Astrocyte (in vitro differentiated cells and primary cell): ENCODE results near the gene NPAS3. TPM values are rescaled to one million over a fixed set of nuclear protein-coding genes. Genes with fewer than 3 reads are reported as not detected.

Experiments used
- DNase-seq: peaks from one replicate; pipeline ENCODE4 v3.0.0-alpha.2; 2010; ENCODE audit warnings: low read depth
- FAIRE-seq: peaks from 2 replicates; lab custom pipeline; 2011; peaks lifted over from hg19 to GRCh38; lab: Jason Lieb, UNC
- H2AFZ ChIP-seq: 2 replicates; pipeline ENCODE4 v1.6.0; 2012; ENCODE audit warnings: low read depth, low read length, inconsistent platforms
- H3K27ac ChIP-seq: 2 replicates; pipeline ENCODE4 v1.5.1; 2011; ENCODE audit warnings: low read depth, low read length, inconsistent platforms
- H3K27me3 ChIP-seq: 2 replicates; pipeline ENCODE4 v1.6.0; 2011; ENCODE audit warnings: low read length, inconsistent platforms; ENCODE audit not compliant: insufficient read depth
- H3K36me3 ChIP-seq: 2 replicates; pipeline ENCODE4 v1.5.1; 2011; ENCODE audit warnings: low read length, inconsistent platforms; ENCODE audit not compliant: insufficient read depth
- H3K4me1 ChIP-seq: 2 replicates; pipeline ENCODE4 v1.5.1; 2011; ENCODE audit warnings: low read length, inconsistent platforms; ENCODE audit not compliant: insufficient read depth
- H3K4me2 ChIP-seq: 2 replicates; pipeline ENCODE4 v1.6.0; 2012; ENCODE audit warnings: low read length, inconsistent platforms
- H3K4me3 ChIP-seq: 2 replicates; pipeline ENCODE4 v1.5.1; 2011; ENCODE audit warnings: low read depth, mild to moderate bottlenecking, low read length, inconsistent platforms; ENCODE audit not compliant: insufficient read depth
- H3K79me2 ChIP-seq: 2 replicates; pipeline ENCODE4 v1.6.0; 2012; ENCODE audit warnings: mild to moderate bottlenecking, low read length, inconsistent platforms; ENCODE audit not compliant: insufficient read depth
- H3K9ac ChIP-seq: 2 replicates; pipeline ENCODE4 v1.6.0; 2012; ENCODE audit warnings: mild to moderate bottlenecking, low read length, inconsistent platforms
- H3K9me3 ChIP-seq: 2 replicates; pipeline ENCODE4 v1.5.1; 2012; ENCODE audit warnings: low read depth, mild to moderate bottlenecking, low read length, inconsistent platforms; ENCODE audit not compliant: insufficient read depth
- H4K20me1 ChIP-seq: 2 replicates; pipeline ENCODE4 v1.6.0; 2012; ENCODE audit warnings: low read length, inconsistent platforms; ENCODE audit not compliant: insufficient read depth
- H3K27ac Mint-ChIP-seq: one replicate; pipeline ENCODE4 v1.8.0; 2021; ENCODE audit warnings: mild to moderate bottlenecking, mixed read lengths; ENCODE audit not compliant: unreplicated experiment
- H3K27me3 Mint-ChIP-seq: one replicate; pipeline ENCODE4 v1.8.0; 2021; ENCODE audit warnings: low read depth, mixed read lengths; ENCODE audit not compliant: unreplicated experiment
- H3K36me3 Mint-ChIP-seq: one replicate; pipeline ENCODE4 v1.8.0; 2021; ENCODE audit warnings: low read depth, mixed read lengths; ENCODE audit not compliant: unreplicated experiment
- H3K4me1 Mint-ChIP-seq: one replicate; pipeline ENCODE4 v1.8.0; 2021; ENCODE audit warnings: low read depth, mixed read lengths; ENCODE audit not compliant: unreplicated experiment
- H3K4me3 Mint-ChIP-seq: one replicate; pipeline ENCODE4 v1.8.0; 2021; ENCODE audit warnings: mild to moderate bottlenecking, moderate library complexity, mixed read lengths; ENCODE audit not compliant: unreplicated experiment
- H3K9me3 Mint-ChIP-seq: one replicate; pipeline ENCODE4 v1.8.0; 2021; ENCODE audit warnings: mild to moderate bottlenecking, mixed read lengths; ENCODE audit not compliant: unreplicated experiment
- EZH2 ChIP-seq: IDR thresholded peaks from 2 replicates; pipeline ENCODE4 v1.6.1; 2012; ENCODE audit warnings: mild to moderate bottlenecking, low read length, inconsistent platforms; ENCODE audit not compliant: insufficient read depth
- total RNA-seq: library from RNA; stranded (reverse); gene quantifications from 2 replicates; pipeline ENCODE4 v1.2.1, GENCODE V29; 2021
- TF ChIP-seq, protein P1 (sequence below): IDR thresholded peaks from 2 replicates; pipeline ENCODE4 v1.5.1; 2011; ENCODE audit warnings: low read depth, mild to moderate bottlenecking, inconsistent platforms, low read length, moderate library complexity; ENCODE audit not compliant: insufficient read depth

The NPAS3 gene
- total RNA-seq, 1 donor from 2014 or later = 2.6 TPM

DNA sequence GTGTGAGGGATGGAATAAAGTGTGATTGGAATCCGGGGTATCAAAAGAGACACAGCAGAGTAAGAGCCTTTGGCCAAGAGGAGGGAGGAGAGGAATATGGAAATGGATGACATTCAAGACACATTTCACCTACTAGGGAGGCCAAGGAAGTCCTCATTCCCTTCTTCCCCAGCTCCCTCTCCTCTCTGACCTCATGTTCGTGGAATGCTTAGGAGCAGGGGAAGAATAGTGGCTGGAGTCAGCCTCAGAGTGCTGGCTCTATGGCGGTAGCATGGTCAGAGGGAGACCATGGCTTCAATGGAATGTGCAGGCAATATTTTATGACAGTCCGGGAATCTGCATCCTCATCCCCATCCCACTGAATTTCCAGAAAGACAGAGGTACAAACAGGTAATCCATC is 815.6 kb downstream of the NPAS3 start:
- no peak overlapping the region for H3K4me3 Mint-ChIP-seq
- no peaks in the 10 kb centered on the region for H3K79me2 ChIP-seq
- H3K27me3 Mint-ChIP-seq = peaks cover 2% of the 10 kb centered on the region
- FAIRE-seq (peak; percentile 84), DNase-seq (peak; percentile 74)
- H3K27me3 ChIP-seq = no peaks in the 10 kb centered on the region
- H3K4me1 ChIP-seq = peaks cover 9% of the 10 kb centered on the region
- H3K9me3 Mint-ChIP-seq = peaks cover 6% of the 10 kb centered on the region
- no peak overlapping the region for H3K27ac ChIP-seq
- H3K4me2 ChIP-seq = peak overlapping the region; percentile 35
- no peak overlapping the region for H3K9ac ChIP-seq
- H3K36me3 ChIP-seq = no peaks in the 10 kb centered on the region
- H3K27ac Mint-ChIP-seq = peak overlapping the region; percentile 96
- H3K4me3 ChIP-seq = no peak overlapping the region
- no peaks in the 10 kb centered on the region for H4K20me1 ChIP-seq
- H2AFZ ChIP-seq = no peak overlapping the region
- TF ChIP-seq EZH2 = no peak
- TF ChIP-seq, protein P1, sequence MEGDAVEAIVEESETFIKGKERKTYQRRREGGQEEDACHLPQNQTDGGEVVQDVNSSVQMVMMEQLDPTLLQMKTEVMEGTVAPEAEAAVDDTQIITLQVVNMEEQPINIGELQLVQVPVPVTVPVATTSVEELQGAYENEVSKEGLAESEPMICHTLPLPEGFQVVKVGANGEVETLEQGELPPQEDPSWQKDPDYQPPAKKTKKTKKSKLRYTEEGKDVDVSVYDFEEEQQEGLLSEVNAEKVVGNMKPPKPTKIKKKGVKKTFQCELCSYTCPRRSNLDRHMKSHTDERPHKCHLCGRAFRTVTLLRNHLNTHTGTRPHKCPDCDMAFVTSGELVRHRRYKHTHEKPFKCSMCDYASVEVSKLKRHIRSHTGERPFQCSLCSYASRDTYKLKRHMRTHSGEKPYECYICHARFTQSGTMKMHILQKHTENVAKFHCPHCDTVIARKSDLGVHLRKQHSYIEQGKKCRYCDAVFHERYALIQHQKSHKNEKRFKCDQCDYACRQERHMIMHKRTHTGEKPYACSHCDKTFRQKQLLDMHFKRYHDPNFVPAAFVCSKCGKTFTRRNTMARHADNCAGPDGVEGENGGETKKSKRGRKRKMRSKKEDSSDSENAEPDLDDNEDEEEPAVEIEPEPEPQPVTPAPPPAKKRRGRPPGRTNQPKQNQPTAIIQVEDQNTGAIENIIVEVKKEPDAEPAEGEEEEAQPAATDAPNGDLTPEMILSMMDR = no peak
- peaks cover 3% of the 10 kb centered on the region for H3K36me3 Mint-ChIP-seq
- peaks cover 27% of the 10 kb centered on the region for H3K4me1 Mint-ChIP-seq
- H3K9me3 ChIP-seq = no peaks in the 10 kb centered on the region

GRCh38 chr14:33755358-33755757 is 816.7 kb downstream of the NPAS3 start:
- Histone ChIP-seq H2AFZ (no peak overlapping the region), H3K9ac (no peak overlapping the region), H3K4me2 (no peak overlapping the region), H3K27ac (no peak overlapping the region), H3K9me3 (no peaks in the 10 kb centered on the region), H3K4me1 (peaks cover 9% of the 10 kb centered on the region), H3K36me3 (no peaks in the 10 kb centered on the region), H4K20me1 (no peaks in the 10 kb centered on the region), H3K4me3 (no peak overlapping the region), H3K27me3 (no peaks in the 10 kb centered on the region), H3K79me2 (no peaks in the 10 kb centered on the region)
- Mint-ChIP-seq H3K9me3 (peaks cover 6% of the 10 kb centered on the region), H3K4me1 (peaks cover 27% of the 10 kb centered on the region), H3K27ac (no peak overlapping the region), H3K4me3 (no peak overlapping the region), H3K36me3 (peaks cover 3% of the 10 kb centered on the region), H3K27me3 (peaks cover 2% of the 10 kb centered on the region)
- TF ChIP-seq, protein P1 = no peak
- no peak for TF ChIP-seq EZH2
- FAIRE-seq (no peak), DNase-seq (peak; percentile 21)

- no peak overlapping the region for H3K4me3 Mint-ChIP-seq
- Histone ChIP-seq H3K27me3 (no peaks in the 10 kb centered on the region), H3K4me2 (no peak overlapping the region), H3K4me1 (peaks cover 9% of the 10 kb centered on the region), H3K4me3 (no peak overlapping the region), H3K9me3 (no peaks in the 10 kb centered on the region), H4K20me1 (no peaks in the 10 kb centered on the region), H3K36me3 (no peaks in the 10 kb centered on the region), H2AFZ (no peak overlapping the region), H3K9ac (no peak overlapping the region), H3K79me2 (no peaks in the 10 kb centered on the region), H3K27ac (no peak overlapping the region)
- peaks cover 3% of the 10 kb centered on the region for H3K36me3 Mint-ChIP-seq
- no peak for TF ChIP-seq EZH2
- TF ChIP-seq, protein P1 = no peak
- peak; percentile 84 for FAIRE-seq
- H3K27ac Mint-ChIP-seq = no peak overlapping the region
- DNase-seq = peak; percentile 12
- H3K9me3 Mint-ChIP-seq = peaks cover 6% of the 10 kb centered on the region
- H3K27me3 Mint-ChIP-seq = no peaks in the 10 kb centered on the region
- peaks cover 27% of the 10 kb centered on the region for H3K4me1 Mint-ChIP-seq
Measured at GRCh38 chr14:33756833-33757232, 818.2 kb downstream of the NPAS3 start.
